Suprapubic skin (tissue), 3 donors: ENCODE results near the gene UGGT2.

ENCODE experiments used
- EP300 ChIP-seq: sonication (generic); formaldehyde crosslinking; IDR thresholded peaks from one replicate; pipeline ENCODE4 v1.6.1; 2017; ENCODE audit warnings: antibody characterized with exemption
- TF ChIP-seq, protein P1 (sequence below), 2 donors: fragments of 200-600 bp in 1 of 2; fragments of 450-650 bp in 1 of 2; sonication (generic) in 1 of 2; IDR thresholded peaks; one replicate each; pipeline ENCODE4 v1.5.1; 2016 to 2019; ENCODE audit warnings: antibody characterized with exemption in 2 of 2, mild to moderate bottlenecking in 1 of 2, moderate library complexity in 1 of 2

DNA sequence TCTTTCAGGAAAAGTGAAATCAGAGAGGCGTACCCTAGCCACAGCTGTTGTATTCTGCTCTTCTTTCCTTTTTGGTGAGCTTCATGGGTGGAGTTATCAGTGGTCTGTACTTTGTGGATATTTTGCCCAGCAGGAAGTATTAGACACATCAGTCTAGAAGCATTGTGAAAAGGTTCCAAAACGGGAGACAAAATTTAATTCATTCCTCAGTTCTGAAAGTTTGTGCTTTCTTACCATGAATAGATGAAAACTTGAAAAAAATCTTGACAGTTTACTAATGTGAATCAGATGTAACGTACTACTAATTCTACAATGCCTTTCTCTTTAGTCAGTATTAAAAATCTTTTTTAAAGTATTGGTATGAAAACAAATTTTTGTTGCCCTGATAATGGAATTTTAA is 259.4 kb downstream of the UGGT2 start:
- TF ChIP-seq, protein P1, sequence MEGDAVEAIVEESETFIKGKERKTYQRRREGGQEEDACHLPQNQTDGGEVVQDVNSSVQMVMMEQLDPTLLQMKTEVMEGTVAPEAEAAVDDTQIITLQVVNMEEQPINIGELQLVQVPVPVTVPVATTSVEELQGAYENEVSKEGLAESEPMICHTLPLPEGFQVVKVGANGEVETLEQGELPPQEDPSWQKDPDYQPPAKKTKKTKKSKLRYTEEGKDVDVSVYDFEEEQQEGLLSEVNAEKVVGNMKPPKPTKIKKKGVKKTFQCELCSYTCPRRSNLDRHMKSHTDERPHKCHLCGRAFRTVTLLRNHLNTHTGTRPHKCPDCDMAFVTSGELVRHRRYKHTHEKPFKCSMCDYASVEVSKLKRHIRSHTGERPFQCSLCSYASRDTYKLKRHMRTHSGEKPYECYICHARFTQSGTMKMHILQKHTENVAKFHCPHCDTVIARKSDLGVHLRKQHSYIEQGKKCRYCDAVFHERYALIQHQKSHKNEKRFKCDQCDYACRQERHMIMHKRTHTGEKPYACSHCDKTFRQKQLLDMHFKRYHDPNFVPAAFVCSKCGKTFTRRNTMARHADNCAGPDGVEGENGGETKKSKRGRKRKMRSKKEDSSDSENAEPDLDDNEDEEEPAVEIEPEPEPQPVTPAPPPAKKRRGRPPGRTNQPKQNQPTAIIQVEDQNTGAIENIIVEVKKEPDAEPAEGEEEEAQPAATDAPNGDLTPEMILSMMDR (IDR thresholded peaks at IDR 0.05): no peak
- no peak for TF ChIP-seq EP300
